ENCODE measurements around the gene ERBIN.

DNA sequence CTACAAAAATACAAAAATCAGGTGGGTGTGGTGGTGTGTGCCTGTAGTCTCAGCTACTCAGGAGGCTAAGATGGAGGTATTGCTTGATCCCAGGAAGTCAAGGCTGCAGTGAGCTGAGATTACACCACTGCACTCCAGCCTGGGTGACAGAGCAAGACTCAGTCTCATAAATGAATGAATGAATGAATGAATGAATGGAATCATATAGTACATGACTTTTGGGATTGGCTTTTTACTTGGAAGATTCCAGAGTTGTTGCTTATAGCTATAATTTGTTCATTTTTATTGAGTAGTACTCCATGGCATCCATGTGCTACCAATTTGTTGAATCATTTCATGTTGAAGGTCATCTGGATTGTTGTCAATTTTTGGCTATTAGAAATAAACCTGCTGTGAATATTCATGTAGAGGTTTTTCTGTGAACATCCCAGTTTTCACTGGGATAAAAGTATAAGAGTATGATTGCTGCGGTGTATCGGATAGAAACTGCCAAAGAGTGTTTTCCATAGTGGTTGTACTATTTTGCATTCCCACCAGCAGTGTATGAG lies 19.9 kb downstream of the ERBIN start:
- TF ChIP-seq, protein P1, sequence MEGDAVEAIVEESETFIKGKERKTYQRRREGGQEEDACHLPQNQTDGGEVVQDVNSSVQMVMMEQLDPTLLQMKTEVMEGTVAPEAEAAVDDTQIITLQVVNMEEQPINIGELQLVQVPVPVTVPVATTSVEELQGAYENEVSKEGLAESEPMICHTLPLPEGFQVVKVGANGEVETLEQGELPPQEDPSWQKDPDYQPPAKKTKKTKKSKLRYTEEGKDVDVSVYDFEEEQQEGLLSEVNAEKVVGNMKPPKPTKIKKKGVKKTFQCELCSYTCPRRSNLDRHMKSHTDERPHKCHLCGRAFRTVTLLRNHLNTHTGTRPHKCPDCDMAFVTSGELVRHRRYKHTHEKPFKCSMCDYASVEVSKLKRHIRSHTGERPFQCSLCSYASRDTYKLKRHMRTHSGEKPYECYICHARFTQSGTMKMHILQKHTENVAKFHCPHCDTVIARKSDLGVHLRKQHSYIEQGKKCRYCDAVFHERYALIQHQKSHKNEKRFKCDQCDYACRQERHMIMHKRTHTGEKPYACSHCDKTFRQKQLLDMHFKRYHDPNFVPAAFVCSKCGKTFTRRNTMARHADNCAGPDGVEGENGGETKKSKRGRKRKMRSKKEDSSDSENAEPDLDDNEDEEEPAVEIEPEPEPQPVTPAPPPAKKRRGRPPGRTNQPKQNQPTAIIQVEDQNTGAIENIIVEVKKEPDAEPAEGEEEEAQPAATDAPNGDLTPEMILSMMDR (conservative IDR thresholded peaks at IDR 0.05; ENCODE audit: low read depth, low read length): no peak
- TF ChIP-seq CHD1 (IDR thresholded peaks at IDR 0.05; ENCODE audit: low read depth, low read length): no peak
- no peak for TF ChIP-seq SMC3 (IDR thresholded peaks at IDR 0.05; ENCODE audit: low read depth, low read length)
